HG03060 (cell line): ENCODE results near the gene GJB4.

Experiments
- ATAC-seq: cut with Tn5 transposase; IDR thresholded peaks from one replicate; pipeline ENCODE4 v1.9.1; 2021; ENCODE audit warnings: low read depth, moderate number of reproducible peaks; ENCODE audit not compliant: unreplicated experiment

The GJB4 gene

DNA sequence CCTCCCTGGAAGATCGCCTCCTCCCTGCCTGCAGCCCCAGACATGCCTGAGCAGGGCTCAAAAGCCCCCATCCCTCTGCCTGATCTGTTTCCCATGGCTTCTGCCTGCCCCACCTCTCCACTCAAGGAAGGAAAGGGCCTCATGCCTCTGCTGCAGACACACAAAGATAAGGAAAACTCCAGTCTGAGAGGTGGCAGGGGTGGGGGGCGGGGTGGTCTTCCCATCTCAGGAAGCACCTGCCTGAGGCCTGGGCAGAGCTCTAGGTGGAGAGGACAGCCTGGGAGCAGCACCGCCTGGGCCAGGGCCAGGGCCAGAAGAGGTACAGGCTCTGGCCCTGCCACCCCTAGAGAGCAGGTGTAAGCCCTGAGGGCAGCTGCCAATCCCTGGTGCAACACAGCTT lies 17.4 kb downstream of the GJB4 start:
- no peak for ATAC-seq

GRCh38 chr1:34777519-34778321 lies 18.2 kb downstream of the GJB4 start:
- no peak for ATAC-seq

DNA sequence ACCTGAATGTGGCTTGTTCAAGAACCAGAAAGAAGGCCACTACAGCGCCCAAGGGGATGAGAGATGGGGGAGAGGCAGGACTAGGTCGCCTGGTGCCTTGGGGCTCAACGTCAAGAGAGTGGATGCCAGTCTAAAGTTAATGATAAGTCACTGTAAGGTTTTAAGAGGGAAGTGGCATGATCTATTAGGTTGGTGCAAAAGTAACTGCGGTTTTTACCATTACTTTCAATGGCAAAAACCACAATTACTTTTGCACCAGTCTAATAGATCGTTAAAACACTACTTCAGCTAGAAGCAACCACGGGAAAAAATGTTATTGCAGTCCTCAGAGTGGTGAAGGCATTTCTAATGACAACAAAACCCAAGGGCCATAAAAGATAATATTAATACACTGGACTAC lies 18.8 kb downstream of the GJB4 start:
- no peak for ATAC-seq

DNA sequence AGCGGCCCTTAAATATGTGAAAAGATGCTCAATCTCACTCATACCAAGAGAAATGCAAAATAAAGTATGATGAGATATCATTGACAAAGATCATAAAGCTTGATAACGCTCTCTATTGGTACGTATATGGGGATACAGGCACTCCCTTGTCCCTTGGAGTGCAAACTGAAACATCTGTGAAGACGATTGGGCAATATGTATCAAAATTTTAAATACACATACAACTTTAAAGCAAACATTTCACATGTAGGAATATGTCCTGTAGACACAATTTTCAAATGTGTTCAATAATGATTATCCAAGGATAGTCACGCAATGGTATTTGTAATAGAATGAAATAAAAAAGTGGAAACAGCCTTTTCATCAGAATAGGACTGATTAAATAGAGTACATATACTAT lies 19.5 kb downstream of the GJB4 start:
- ATAC-seq = no peak

DNA sequence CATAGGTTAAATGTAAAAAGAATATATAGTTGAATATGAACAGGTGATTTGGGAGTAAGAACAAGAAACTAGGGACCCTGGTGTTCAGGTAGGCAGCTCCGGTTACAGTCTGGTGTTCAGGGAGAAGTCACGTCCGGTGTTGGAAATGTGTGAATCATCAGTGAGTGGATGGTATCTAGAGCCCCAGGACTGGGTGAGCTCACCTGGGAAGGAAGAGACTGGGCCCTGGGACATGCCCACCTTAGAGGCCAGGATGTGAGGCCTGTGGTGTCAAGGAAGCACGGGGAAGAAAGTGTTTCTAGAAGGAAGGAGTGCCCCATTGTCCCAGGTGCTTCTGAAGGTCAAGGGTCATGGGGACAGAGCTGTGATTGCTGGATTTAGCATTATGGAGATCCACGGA lies 20.0 kb downstream of the GJB4 start:
- ATAC-seq = no peak

- ATAC-seq = no peak
Observed at GRCh38 chr1:34779962-34780361, 20.4 kb downstream of the GJB4 start.

- ATAC-seq = no peak
Observed at GRCh38 chr1:34780528-34780927, 21.0 kb downstream of the GJB4 start.

DNA sequence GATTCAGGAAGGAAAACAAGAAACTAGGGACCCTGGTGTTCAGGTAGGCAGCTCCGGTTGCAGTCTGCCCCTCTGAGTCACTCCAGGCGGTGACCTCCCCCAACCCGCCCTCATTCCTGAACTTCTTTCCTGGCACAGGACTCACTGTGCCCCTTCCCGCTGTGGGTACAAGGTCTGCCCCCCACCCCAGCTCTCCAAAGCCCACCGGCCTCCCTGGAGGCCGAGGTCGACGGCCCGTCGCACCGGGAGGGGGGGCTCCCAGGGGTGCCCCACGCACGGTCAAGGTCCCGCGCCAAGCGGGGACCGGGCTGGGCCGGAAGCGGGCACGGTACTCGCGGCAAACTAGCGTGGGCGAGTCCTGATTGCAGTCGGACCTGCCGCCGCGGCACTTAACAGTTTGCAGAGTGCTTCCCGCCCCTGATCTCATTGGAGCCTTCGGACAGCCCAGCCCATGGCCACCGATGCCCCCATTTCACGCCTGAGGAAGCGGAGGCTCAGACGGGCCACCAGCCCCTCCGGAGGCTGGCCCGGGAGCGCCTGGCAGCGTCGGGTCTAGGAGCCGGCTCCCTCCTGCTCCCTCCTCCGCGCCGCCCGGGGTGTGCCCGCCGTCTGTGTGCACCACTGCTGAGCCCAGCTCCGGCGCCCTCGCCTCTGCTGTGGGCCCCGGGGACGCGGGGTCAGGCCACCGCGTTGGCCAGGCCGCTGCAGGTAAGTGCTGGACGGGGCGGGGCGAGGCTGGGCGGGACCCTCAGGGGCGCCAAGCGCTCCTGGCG lies 21.7 kb downstream of the GJB4 start, which contains the start of gene GJB3:
TSS of gene GJB3 (plus strand) at position 144 of the 773 bp plus-strand sequence. CDS start 3,549 bp downstream, outside the sequence.
- no peak for ATAC-seq

DNA sequence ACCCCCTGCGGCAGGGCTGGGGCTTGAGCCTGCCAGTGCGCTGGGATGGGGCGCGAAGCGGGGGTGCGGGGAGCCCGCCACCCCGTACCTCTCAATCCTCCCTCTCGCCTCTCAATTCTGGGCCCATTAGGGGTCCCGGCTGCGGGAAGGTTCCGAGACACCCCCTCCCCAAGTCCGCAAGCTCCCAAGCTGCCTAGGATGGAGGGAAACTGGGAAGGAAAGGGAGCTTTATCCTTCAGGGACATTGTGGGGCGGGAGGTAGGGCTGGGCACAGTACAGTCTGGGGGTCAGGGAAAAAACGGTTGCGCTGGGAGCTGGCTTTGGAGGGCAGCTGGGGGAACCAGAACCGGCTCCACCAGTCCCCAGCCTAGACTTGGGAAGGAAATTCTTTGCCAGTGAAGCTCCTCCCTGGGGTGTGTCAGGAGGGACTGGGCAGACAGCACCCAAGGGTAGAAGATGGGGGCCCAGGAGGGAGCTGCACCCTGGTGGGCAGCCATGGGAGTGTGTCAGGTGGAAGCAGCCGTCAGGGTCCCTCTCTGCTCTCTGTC lies 22.4 kb downstream of the GJB4 start:
- no peak for ATAC-seq

DNA sequence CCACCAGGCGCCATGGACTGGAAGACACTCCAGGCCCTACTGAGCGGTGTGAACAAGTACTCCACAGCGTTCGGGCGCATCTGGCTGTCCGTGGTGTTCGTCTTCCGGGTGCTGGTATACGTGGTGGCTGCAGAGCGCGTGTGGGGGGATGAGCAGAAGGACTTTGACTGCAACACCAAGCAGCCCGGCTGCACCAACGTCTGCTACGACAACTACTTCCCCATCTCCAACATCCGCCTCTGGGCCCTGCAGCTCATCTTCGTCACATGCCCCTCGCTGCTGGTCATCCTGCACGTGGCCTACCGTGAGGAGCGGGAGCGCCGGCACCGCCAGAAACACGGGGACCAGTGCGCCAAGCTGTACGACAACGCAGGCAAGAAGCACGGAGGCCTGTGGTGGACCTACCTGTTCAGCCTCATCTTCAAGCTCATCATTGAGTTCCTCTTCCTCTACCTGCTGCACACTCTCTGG lies 25.2 kb downstream of the GJB4 start:
- ATAC-seq = no peak

DNA sequence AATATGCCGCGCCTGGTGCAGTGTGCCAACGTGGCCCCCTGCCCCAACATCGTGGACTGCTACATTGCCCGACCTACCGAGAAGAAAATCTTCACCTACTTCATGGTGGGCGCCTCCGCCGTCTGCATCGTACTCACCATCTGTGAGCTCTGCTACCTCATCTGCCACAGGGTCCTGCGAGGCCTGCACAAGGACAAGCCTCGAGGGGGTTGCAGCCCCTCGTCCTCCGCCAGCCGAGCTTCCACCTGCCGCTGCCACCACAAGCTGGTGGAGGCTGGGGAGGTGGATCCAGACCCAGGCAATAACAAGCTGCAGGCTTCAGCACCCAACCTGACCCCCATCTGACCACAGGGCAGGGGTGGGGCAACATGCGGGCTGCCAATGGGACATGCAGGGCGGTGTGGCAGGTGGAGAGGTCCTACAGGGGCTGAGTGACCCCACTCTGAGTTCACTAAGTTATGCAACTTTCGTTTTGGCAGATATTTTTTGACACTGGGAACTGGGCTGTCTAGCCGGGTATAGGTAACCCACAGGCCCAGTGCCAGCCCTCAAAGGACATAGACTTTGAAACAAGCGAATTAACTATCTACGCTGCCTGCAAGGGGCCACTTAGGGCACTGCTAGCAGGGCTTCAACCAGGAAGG lies 25.8 kb downstream of the GJB4 start:
- no peak for ATAC-seq

GRCh38 chr1:34785875-34786470 lies 26.4 kb downstream of the GJB4 start:
- ATAC-seq = no peak

GRCh38 chr1:34786521-34787325 lies 27.2 kb downstream of the GJB4 start:
- no peak for ATAC-seq

- no peak for ATAC-seq
Observed at GRCh38 chr1:34787461-34788420, 28.2 kb downstream of the GJB4 start.

DNA sequence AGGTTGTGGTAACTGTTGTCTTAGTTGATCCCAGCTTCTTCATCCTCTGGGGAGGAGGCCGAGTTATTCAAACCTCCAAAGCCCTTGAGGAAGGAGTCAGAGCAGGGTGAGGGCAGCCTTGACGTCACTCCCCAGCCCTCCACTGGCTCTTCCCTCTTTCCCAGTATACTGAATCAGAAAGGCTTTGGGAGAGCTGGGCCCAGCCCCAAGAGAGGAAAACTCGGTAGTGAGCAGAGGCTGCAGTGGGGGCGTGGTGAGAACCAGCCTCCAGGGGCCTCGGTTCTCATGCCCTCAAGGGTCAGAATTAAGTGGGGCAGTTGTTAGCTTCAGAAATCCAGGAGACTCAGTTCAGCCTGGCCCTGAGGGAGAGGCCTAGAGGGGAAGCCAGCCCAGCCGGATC lies 31.4 kb downstream of the GJB4 start:
- no peak for ATAC-seq

DNA sequence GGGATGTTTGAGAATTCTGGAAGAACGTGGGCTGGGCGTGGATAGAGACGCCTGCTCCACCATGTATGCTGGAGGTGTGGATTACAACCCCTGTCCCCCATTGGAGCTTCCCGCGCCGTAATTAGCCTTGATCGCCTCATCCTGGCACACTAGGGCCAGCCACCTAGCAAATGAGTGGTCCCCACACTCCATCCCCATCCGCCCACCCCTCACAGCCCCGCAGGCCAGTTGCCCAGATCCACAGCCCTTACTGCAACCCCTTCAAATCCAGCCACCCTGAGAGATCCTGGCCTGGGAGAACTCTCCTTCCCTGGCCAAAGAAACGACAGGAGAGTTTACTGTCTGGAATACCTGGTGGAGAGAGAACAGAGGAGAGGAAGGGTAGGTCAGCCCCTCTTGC lies 32.9 kb downstream of the GJB4 start:
- ATAC-seq = no peak

- ATAC-seq = no peak
Observed at GRCh38 chr1:34792868-34793727, 33.6 kb downstream of the GJB4 start, which contains the start of gene GJA4. GJA4 (plus strand) TSS chr1:34792999; CDS start chr1:34794214, 1,215 bp downstream.
